Stimulated activated CD4-positive, alpha-beta T cell treated with anti-CD3 and anti-CD28 coated beads, Interleukin-15, amount 100 ng/mL, for 48 hours (primary cell): ENCODE data around the gene TSHZ2.
A peak's percentile ranks its signal among the peaks of the same experiment; 100 is the strongest.

Experiments
- DNase-seq, 2 donors: peaks; one replicate each; pipeline ENCODE4 v3.0.0-alpha.2; 2020; ENCODE audit warnings: low read depth in 2 of 2

The TSHZ2 gene

DNA sequence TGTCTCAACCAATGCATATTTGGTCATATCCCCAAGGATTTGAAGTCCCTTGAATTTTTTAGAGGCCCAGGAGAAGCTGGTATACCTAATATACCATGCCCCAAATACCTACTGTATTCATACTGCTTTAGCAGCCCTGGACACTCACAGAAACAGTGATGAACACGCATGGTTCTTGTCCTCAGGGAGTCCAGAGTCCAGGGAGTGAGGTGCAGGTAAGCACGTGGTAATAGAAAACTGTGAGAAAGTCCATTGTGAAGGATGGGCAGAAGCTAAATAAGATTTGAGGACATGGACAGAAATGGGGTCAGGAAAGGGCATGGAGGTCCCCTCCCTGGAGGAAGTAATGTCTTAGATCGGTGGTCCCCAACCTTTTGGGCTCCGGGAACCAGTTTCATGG, 85.4 kb downstream of the TSHZ2 start:
- DNase-seq: no peak

- no peak for DNase-seq
These were observed 87.7 kb downstream of the TSHZ2 start for GRCh38 chr20:53059848-53060247.

DNA sequence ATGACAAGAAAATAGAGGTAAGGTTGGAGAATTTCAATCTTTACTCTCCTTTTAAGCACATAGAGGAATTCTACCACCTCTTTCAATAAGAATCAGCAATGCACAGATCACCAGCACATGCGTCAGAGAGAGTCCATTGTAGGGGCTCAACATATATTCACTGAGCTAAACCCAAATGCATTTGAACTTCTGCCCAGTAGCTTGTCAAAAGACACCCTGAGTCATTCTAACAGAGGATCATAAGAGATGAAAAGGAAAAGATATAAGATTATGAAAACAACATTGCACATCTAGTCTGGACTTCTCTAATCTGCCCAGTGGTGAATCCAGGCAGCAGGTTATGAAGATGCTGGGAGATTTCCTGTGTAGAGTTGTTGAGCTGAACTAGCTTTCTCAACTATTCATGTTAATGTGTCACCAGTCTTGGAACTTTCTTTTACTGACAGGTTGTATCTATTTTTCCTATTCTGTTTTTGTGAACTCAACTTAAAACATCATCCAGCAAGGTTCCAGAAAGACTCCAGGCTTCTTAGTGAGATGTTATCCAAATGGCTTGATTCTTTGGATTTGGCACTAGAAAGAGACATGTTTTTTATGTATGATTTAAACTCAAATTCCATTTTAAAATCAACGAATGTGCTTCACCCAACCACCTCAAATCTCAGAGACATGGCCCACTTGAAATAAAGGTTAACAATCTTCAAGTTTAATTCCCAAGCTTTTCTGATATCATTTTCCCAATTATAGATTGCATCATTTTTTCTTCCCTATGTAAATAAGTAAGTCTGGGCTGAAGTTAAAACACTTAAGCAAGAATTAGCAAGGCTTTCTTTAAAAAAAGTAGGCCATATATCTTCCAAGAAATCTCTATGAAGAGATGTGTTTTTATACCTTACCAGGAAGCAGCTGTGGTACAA, 89.3 kb downstream of the TSHZ2 start:
- no peak for DNase-seq

DNA sequence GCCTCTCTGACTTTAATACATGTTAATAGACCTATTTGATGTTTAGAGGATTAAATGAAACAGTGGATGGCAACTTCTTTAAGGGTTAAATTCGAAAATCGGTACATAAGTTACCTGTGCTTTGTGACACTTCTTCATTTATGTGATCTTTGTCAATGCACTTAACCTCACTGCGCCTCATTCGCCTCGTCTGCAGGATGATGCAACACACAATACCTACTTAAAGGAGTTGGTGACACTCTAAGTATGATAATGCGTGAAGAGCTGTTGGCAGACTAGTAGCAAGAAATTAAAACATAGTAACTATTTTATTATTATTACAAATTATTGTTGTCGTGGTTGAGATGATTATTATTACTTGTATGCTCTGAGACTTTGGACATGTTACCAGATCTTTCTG, 92.8 kb downstream of the TSHZ2 start:
- no peak for DNase-seq

- no peak for DNase-seq
These were observed 96.1 kb downstream of the TSHZ2 start for GRCh38 chr20:53068241-53068640.

DNA sequence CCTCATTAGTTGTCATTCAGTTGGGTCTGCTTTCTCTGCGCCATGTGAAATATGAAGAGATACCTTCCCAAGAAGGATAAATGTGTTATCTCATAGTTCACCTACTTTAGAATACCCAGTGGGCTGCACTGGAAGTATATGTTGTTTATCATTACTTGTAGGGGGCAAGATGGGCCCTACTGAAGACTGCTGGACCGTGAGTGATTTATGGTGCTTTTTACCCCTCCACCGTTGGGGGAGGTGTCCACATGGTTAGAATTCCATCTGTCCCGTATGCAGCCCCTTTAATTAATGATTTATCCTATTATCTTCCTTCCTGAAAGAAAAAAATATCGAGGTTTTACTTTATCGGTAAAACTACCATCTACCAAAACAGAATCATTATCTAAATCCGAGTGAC, 97.0 kb downstream of the TSHZ2 start:
- DNase-seq: no peak

DNA sequence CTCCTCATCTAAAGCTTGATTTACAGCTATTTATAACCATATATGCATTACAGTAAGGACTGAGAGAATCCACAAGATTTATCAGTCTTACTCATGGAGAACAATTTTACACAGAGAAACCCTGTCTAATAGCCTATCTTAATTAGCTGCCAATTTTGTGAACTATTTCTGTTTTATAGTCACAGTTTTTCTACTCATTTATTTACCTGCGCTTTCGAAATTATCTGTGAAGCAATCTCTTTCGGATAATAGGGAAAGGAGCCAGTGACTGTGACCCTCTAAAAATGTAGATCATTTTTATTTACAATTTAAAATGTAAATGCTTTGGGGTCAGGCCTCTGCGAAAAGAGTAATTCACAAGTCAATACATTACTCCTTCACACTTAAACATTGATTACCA, 98.1 kb downstream of the TSHZ2 start:
- no peak for DNase-seq

- peak in 1 of 2 donors; percentile 26 for DNase-seq
These were observed 98.7 kb downstream of the TSHZ2 start for GRCh38 chr20:53070706-53071392.

DNA sequence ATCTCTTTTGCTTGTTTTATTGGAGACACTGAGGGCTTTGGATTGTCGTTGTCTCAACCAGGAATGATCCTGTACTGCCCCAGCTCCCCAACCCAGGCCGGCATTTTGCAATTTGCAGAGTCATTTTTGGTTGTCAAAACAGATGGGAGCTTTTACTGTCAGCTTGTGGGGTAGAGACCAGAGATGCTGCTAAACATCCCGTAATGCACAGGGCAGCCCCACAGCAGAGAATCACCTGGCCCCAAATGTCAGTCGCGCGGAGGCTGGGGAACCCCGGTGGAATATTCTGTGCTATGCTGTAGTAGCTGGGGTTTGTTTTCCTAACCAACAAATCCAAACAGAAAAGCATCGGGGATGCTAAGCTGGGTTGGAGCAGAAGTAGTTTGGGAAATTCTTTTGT, 99.7 kb downstream of the TSHZ2 start:
- DNase-seq: no peak

- no peak for DNase-seq
These were observed 100.9 kb downstream of the TSHZ2 start for GRCh38 chr20:53072923-53073579.

GRCh38 chr20:53073636-53074415, 101.7 kb downstream of the TSHZ2 start:
- DNase-seq: no peak

- no peak for DNase-seq
These were observed 102.7 kb downstream of the TSHZ2 start for GRCh38 chr20:53074811-53075314.

- DNase-seq: no peak
These were observed 104.5 kb downstream of the TSHZ2 start for GRCh38 chr20:53076668-53077067.

- peak in 1 of 2 donors; percentile 25 for DNase-seq
These were observed 105.4 kb downstream of the TSHZ2 start for GRCh38 chr20:53077373-53078205.

GRCh38 chr20:53078761-53079160, 106.6 kb downstream of the TSHZ2 start:
- DNase-seq: no peak

DNA sequence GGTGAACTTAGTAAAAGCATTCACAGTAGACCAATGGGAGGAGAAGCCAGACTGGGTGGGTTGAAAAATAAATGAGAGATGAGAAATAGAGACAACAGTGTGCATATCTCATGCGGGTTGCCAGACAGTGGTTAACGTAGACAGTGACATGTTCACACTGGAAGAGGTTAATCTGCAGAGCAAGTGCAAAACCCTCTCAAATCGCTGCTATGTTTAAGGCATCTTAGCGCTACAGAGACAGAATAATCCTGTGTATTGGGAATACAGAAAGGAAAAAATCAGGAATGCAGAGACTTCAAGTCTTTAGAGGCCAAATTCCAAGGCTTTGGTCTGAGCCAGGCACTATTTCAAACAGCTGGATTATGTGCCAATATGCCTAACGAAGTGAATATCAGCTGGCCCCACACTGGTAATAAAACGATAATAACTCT, 107.1 kb downstream of the TSHZ2 start:
- DNase-seq: no peak

GRCh38 chr20:53079828-53080686, 107.9 kb downstream of the TSHZ2 start:
- DNase-seq: no peak

DNA sequence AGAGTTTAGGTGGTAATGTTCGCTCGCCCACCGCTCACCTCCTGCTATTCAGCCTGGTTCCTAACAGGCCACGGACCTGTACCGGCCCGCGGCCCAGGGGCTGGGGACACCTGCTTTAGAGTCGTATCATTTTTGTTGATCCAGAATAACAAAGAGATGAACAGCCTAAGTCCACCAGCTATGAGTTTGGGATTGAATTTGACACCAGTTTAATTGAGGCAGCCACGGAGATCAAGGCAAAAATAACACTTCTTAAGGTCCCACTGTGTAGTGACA, 108.5 kb downstream of the TSHZ2 start:
- no peak for DNase-seq

DNA sequence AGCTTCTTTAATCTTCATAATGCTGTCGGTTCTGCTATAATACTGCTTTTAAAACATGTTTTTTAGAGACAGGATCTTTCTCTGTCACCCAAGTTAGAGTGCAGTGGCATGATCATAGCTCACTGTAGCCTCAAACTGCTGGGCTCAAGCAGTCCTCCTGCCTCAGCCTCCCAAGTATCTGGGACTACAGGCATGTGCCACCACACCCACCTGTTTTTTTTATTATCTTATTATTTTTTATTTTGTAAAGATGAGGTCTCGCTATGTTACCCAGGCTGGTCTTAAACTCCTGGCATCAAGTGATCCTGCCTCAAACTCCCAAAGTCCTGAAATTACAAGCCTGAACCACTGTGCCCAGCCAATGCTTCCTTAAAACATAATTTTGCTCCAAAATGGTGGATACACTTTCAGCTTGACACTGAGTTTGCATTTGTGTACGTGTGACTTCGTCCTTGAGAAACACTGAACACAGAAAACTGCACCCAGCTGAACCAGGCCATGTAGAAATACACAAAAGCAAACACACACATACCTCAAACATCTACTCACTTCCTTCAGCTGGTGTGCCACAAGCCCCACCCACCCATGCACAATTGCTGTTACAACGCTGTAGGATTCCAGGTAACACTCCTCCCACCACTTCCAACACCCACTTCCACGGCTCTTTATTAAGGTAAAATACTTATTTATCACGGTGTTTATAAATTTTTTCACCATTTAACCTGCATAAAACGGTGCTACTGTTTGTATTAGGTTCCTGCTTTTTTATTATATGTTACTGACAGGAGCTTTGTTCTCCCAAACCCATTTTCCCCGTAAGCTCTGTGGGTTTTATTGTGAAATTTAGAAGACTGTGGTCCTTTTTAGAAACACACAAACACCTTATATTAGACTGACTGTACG, 109.1 kb downstream of the TSHZ2 start:
- peak in 1 of 2 donors; percentile 31 for DNase-seq
